ENCODE data around the gene RPS27.
"Not testable (repeated sequence)": the region's sequence is repeated elsewhere in the genome, so short reads cannot be mapped to it uniquely, and the experiment has no call there.

RPS27 gene

DNA sequence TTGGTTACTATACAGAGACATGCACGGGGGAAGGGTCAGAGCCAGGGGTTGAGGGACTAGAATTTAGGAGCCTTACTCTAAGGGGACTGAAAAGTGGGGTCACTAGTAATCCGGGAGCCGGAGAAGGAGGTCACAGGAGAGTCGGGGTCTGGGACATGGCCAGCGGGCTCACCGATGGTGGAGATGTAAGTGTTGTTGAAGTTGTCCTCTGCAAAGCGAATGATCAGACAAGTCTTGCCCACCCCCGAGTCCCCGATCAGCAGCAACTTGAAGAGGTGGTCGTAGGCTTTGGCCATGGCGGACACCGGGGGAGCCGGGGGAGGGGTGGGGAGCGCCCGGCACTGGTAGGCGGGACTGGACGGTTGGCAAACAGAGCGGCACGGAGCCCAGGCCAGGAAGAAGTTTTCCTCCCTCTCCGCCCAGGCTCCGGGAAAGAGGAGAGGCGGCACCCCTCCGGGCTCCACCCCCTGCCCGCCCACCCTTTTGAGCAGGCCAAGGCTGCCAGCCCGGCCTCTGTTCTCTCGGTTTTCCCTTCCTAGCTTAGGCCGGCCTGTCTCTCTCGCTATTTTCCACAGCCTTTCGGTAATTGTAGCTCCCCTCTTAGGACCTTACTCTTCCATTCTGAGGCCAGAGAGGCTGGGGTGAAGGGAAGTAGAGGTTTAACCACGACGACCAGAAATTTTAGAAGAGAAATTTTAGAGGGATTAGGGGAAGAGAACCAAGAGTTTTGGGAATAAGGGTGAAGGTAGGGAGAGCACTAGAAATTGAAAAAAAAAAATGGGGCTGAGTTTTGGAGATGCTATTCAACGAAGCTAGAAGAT, 4.4 kb upstream of the RPS27 start, which contains the start of gene RAB13:
TSS of gene RAB13 (minus strand) at position 399 of the 821 bp plus-strand sequence. CDS start at position 296, 103 bp downstream.
- DNase-seq (ENCODE audit: low read depth, low spot score), result no peak

- no peak for DNase-seq (ENCODE audit: low read depth, low spot score)
Measured at GRCh38 chr1:153987621-153988020, 2.9 kb upstream of the RPS27 start.

GRCh38 chr1:153991151-153991630, 629 bp downstream of the RPS27 start:
- DNase-seq (ENCODE audit: low read depth, low spot score), result no peak

DNA sequence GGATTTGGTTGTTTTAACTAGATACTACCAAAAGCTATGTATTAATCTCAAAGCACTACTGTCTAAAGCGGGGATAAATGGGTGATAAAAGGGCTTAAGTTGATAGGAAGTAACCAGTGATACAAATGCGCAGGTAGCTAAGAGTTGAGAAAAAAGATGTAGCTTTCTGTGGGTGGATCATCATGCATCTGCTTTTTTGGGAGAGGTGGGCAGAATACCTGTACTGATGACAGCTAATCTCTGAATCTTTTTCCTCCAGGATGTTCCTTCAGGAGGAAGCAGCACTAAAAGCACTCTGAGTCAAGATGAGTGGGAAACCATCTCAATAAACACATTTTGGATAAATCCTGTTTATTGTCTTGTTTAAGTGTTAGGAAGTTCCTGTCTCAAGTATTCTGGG, 1.2 kb downstream of the RPS27 start:
- no peak for DNase-seq (ENCODE audit: low read depth, low spot score)

DNA sequence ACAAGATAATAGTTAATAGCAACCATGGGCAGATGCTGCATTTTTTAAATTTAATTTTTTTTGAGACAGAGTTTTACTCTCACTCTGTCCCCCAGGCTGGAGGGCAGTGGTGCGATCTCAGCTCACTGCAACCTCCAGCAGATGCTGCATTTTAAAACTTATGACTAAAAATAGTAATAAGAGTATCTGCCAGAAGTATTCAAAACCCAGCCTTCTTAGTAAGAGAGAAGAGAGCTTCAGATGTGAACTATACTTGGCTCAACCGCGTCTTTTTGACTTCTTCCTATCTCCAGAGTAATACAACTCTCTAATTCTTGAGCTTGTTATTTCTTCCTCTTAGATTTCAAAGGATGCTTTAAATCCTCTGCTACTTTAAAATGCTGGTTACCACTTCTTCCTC, 4.6 kb downstream of the RPS27 start:
- no peak for DNase-seq (ENCODE audit: low read depth, low spot score)

DNA sequence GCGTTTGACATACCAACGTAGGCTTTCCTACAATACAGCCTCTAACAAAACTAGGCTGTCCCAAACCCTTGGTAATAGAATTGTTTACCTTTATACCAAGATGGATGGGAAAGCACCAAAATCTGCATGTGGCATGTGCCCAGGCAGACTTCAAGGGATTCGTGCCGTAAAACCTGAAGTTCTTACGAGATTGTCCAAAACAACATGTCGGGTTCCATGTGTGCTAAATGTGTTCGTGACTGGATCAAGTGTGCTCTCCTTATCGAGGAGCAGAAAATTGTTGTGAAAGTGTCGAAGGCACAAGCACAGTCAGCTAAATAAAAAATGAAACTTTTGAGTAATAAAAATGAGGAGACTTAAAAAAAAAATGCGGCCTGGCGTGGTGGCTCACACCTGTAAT, 5.1 kb downstream of the RPS27 start:
- DNase-seq (ENCODE audit: low read depth, low spot score), result no peak

- not testable (repeated sequence) for DNase-seq (ENCODE audit: low read depth, low spot score)
Measured at GRCh38 chr1:153996882-153997281, 6.3 kb downstream of the RPS27 start.

DNA sequence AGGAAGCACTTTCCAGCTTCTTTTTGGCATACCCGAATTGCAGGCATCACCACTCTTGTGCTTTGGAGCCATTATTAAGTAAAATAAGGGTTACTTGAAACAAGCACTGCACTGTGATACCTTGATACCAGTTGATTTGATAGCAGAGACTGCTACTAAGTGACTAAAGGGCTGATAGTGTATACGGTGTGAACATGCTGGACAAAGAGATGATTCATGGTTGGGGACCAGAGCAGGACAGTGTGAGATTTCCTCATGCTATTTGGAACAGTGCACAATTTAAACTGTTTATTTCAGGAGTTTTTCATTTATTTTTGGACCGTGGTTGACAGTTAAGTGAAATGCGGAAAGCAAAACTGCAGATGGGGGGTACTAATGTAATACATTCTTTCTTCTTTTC, 9.9 kb downstream of the RPS27 start:
- DNase-seq (ENCODE audit: low read depth, low spot score), result no peak

- DNase-seq (ENCODE audit: low read depth, low spot score), result no peak
Measured at GRCh38 chr1:154006136-154006535, 15.6 kb downstream of the RPS27 start.

- DNase-seq (ENCODE audit: low read depth, low spot score), result no peak
Measured at GRCh38 chr1:154012129-154012528, 21.6 kb downstream of the RPS27 start.

- not testable (repeated sequence) for DNase-seq (ENCODE audit: low read depth, low spot score)
Measured at GRCh38 chr1:154012543-154012942, 22.0 kb downstream of the RPS27 start.

DNA sequence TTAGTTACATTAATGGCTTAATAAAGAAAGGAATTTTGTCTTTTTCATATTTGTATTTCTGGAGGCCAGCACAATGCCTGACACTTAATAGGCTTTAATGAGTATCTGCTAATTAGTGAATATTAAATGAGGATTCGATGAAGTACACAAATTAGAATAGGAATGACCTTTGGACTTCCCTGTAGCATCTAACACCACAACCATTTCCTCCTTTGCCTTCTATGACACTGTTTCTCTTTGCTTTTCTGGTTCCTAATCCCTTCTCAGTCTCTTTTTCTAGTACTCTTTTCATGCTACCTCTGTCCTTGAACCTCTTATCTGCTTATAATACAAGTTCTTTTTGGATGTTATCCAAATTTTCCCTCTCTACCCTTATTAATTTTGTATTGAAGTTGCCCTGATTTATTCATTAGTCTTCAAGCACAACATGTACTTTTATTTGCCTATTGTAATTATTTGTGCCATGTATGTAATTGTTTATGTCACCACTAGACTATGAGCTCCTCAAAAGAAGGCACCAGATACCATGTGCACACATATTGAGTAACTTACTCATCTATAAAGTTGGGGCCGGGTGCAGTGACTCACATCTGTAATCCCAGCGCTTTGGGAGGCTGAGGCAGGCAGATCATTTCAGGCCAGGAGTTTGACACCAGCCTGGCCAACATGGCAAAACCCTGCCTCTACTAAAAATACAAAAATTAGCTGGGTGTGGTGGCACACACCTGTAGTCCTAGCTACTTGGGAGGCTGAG, 23.8 kb downstream of the RPS27 start:
- DNase-seq (ENCODE audit: low read depth, low spot score), result no peak

DNA sequence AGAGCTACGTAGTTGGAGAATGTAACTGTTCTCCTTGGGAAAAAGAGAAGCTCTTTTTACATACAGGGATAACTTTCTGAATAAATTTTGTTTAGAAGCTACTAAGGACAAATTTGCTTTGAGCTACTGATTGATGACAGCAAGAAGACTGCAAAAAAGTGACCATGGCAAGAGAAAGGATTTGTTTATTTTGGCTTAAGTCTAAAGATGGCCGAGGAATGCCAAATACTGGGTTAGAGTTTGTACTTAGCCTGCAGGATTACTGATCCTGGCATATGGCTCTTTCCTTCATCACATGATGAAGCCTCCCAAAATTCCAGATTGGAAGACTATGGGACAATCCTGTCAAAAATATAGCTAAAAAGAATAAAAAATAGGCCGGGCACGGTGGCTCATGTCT, 28.7 kb downstream of the RPS27 start:
- no peak for DNase-seq (ENCODE audit: low read depth, low spot score)

GRCh38 chr1:154019940-154020339, 29.4 kb downstream of the RPS27 start:
- DNase-seq (ENCODE audit: low read depth, low spot score), result no peak

- not testable (repeated sequence) for DNase-seq (ENCODE audit: low read depth, low spot score)
Measured at GRCh38 chr1:154033697-154034096, 43.1 kb downstream of the RPS27 start.

Measured in activated naive CD8-positive, alpha-beta T cell treated with anti-CD3 and anti-CD28 coated beads, Interleukin-2, amount 50 U/mL, for 16 hours (primary cell).